Cerebellar cortex (tissue), 1 donor: ENCODE measurements around the gene UMAD1.

Experiments used
- DNase-seq: peaks from one replicate; pipeline ENCODE4 v3.0.0-alpha.2; 2015; ENCODE audit warnings: low spot score

UMAD1 gene

GRCh38 chr7:7764520-7765396 is 124.2 kb downstream of the UMAD1 start:
- no peak for DNase-seq

DNA sequence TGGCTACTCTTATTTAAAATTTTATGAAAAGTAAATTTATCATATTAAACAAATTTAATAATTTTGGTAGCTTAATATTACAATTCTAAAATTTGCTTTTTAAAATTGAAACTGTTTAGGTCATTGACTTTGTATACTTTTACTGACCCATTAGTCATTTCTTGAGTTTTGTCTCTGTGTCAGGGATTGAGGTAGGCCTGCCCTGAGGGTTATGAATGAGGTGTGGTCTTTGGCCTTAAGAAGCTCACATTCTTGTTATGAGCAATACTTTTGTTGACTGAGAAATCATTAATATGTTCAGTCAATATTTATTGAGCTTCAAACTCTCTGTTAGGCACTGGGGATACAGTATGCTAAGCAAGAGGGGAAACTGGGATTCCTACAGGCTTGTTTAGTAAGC is 124.9 kb downstream of the UMAD1 start:
- DNase-seq: no peak

- no peak for DNase-seq
These were observed 126.1 kb downstream of the UMAD1 start for GRCh38 chr7:7766671-7767070.

DNA sequence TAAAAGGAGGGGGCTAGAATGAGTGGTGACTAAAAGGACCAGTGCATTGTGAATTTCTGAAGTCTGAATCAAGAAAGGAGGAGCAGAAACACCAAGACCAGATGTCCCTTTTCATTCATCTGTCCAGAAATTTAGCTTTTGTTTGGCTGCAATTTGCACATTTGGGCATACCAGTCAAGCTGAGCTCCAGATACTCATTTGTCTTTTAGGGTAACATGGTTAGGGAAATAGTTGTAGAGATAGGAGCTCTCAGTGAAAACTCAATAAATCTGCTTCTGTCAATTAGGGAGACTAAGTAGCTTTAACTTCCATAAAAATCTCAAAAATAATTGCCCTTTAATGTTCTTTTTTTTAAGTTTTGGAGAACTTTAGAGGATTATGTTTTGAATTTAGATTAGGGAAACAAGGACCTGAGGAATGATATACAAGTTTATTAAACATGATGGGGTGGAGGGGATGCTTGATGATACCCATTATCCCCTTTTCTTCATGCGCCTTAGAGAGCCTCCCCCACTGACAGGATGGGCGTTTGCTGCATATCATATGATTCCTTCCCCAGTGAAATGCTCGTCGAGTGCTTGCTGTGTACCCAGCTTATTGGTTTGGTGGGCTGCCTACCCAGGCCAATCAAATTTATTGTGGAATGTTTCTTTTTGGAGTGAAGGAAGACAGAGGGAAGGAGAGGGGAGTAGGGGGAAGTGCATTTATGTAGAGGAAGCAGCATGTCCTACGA is 128.6 kb downstream of the UMAD1 start:
- no peak for DNase-seq

DNA sequence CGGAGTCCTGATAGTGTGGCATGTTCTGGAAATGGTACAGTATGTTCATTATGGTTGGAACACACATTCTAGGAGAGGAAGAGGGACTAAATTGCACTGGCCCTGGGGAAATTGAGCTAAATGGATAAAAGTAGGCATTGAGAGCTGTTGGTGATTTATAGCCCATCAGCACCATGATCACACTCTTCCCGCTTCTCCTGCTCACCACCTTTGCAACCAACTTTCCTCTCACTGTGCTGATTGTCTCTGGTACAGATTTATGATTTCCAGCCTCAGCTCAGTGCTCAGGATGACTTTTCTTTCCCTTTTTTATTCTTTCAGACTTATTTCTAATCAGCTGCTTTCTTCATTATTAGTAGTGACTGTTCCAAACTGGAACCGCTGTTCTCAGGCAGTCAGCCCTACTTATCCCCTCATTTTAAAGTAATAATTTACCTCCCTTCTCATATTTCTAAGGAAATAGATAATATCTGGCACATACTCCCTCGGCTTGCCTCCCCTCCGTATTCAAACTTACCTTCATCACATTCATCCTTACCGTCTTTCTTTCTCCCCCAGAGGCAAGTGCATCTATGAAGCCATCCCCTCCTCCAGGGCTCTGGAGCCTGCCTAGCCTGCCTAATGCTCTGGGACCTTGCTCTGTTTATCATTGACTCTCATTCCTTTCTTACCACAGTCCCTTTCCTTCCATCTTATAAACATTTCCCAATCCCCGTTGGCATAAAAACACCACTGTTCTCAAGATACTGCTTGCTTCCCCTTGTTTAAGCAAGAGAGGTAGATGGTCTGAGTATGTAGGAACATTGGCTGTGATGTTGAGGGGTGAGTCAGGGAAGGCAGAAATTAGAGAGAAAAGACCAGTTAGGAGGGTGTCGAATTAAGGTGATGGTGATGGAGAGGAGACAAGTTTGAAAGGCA is 129.4 kb downstream of the UMAD1 start:
- DNase-seq: no peak

- DNase-seq: no peak
These were observed 130.9 kb downstream of the UMAD1 start for GRCh38 chr7:7771452-7771851.

GRCh38 chr7:7772397-7772821 is 131.9 kb downstream of the UMAD1 start:
- no peak for DNase-seq

- no peak for DNase-seq
These were observed 133.1 kb downstream of the UMAD1 start for GRCh38 chr7:7773334-7774309.

- DNase-seq: no peak
These were observed 139.3 kb downstream of the UMAD1 start for GRCh38 chr7:7779888-7780287.

GRCh38 chr7:7783001-7783400 is 142.4 kb downstream of the UMAD1 start:
- no peak for DNase-seq

DNA sequence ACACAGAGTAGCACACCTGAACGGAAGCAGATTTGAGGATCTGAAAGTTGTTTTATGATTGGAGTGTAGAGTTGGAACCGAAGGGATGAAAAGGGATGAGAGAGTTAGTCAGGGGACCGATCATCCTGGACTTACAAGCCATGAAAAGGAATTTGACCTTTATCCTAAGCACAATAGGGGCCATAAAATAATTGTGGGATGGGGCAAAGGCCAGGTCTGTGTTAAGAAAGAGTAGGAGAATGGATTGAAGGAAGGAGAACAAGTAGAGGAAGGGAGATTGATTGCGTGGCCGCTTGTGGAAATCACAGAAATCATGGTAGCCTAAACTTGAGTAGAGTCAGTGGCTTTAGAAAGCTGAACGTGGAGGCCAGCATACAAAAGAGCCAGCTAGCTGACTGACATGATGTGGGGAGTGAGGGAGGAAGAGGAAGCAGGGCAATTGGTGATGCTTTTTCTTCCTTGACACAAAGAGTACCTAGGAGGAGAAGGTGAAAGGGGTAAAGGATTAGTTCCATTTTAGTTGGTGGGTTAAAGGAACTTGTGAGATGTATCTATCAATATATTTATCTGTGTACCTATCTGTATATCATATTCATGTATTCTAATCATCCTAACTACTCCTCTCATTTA is 144.9 kb downstream of the UMAD1 start:
- no peak for DNase-seq

DNA sequence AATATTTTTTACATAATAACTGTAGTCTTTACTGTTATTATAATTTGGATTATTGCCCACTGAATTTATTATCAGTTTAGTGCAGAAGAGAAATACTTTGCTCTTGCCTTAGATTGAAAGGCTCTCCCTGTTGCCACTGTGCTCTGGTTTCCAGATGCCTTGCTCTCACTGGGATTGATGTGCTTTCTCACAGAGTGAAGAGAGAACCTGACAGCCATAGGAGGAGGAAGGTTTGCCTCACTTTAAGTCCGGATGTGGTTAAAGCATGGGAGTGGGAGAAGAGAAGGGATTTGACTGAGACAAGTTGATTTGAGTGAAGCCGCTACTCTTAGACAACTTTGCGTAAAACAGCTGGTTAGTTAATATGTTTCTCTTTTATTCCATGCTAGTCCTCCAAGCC is 146.0 kb downstream of the UMAD1 start:
- DNase-seq: no peak

DNA sequence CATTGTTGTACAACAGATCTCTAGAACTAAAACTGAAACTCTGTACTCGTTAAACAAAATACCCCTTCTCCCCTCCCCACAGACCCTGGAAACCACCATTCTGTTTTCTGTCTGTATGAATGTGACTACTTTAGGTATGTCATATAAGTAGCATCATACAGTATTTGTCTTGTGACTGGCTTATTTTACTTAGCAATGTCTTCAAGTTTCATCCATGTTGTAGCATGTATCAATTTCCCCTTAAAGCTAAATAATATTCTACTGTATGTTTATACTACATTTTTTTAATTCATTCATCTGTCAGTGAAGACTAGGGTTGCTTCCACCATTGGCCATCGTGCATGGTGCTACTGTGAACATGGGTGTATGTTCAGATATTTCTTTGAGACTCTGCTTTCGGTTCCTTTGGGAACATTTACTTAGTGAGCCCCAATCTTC is 149.0 kb downstream of the UMAD1 start:
- DNase-seq: no peak

- no peak for DNase-seq
These were observed 149.6 kb downstream of the UMAD1 start for GRCh38 chr7:7790041-7790741.

DNA sequence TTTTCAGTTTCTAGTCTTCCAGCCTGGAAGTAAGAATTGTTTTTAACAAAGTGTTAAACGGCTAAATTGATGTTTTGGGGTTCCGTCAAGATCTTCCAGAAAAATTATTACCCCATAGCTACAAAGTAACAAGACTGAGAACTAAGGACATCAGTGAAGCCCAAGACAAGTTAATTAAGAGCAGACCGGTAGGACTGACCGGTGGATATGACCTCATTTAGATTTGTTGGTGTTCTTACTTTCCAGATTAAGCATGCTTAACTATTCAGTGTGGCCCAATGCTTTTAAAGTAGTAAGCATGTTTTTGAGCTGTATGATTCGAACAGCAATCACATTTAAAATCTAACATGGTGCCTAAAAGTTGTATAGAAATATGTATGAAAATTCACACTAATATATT is 151.0 kb downstream of the UMAD1 start:
- DNase-seq: no peak

DNA sequence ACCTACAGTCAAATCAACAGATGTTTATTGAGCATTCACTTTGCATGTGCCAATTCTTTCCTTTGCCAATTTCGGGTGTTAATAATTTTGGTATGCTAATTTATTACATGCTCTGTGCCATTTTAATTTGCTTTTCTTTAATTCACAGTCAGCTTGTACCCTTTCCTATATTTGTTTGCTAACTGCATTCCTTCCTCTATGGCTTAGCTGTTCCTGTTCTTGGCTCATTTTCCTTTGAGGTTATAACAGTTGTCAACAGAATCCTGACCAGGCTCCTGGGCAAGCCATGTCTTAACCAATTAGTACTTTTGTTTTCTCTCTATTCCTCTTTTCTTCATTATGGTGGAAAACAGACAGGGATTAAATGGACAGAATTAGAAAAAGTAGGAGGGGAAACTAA is 151.5 kb downstream of the UMAD1 start:
- no peak for DNase-seq

DNA sequence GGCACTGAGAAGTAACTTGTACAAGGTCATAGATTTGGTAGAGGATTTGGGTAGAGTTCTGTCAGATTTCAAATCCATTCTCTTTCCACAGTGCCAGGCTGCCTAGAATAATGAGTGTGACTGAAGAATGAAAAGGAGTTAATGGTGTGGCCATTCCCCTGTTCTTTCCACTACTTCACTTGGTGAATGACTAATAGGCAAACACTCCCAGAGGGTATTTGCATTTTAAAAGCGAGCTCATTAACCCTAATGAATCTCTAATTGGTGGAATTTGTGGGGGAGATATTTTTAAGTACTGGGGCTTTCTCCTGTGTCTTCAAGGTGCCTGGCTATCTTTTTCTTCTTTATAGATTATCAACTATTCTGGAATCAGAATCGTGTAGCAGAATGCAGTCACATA is 152.7 kb downstream of the UMAD1 start:
- DNase-seq: no peak

DNA sequence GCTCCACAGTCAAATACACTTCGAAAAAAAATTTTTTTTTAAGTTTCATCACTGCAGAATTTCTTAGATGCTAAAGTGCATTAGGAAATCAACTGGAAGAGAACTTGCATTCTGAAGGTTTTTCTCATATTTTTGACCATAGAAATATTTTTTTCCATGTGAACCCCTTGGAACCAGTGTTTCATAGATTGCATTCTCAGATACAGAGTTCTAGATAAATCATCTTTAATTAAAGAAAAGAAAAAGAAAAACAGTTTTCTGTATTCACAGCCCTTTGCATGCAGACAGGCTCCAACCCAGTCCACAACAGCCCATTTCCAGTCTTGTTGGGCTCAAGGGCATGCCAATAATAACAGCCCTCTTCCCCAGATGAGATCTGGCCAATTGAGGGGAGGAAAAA is 153.4 kb downstream of the UMAD1 start:
- no peak for DNase-seq

GRCh38 chr7:7795203-7795602 is 154.7 kb downstream of the UMAD1 start:
- DNase-seq: no peak

DNA sequence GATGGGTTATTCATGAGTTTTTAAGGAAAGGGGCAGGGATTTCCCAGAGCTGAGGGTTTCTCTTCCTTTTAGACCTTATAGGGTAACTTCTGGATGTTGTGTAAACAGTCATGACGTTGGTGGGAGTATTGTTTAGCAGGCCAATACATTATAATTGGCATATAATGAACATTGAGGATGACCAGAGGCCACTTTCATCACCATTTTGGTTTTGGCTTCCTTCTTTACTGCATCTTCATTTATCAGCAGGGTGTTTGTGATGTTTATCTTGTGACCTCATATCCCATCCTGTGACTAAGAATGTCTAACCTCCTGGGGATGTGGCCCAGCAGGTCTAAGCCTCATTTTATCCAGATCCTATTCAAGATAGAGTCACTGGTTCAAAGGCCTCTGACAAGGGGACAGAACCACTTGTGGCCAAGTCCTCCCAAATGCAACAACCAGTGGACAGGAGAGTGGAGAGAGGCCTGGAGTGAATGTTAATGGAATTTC is 155.1 kb downstream of the UMAD1 start:
- no peak for DNase-seq
